Left forelimb (tissue), 1 donor: ENCODE measurements around the gene PDZRN4.

Experiments
- DNase-seq: peaks from one replicate; pipeline ENCODE4 v3.0.0-alpha.2; 2018; ENCODE audit warnings: low spot score

The PDZRN4 gene

GRCh38 chr12:41364211-41364610 lies 176.1 kb downstream of the PDZRN4 start:
- DNase-seq: no peak

- no peak for DNase-seq
Measured at GRCh38 chr12:41365653-41366171, 177.6 kb downstream of the PDZRN4 start.

- no peak for DNase-seq
Measured at GRCh38 chr12:41367726-41368405, 179.7 kb downstream of the PDZRN4 start.

- DNase-seq: no peak
Measured at GRCh38 chr12:41380878-41381277, 192.8 kb downstream of the PDZRN4 start.

- DNase-seq: no peak
Measured at GRCh38 chr12:41402801-41403200, 214.7 kb downstream of the PDZRN4 start.

GRCh38 chr12:41407232-41407799 lies 219.2 kb downstream of the PDZRN4 start:
- DNase-seq: no peak

GRCh38 chr12:41409628-41410027 lies 221.5 kb downstream of the PDZRN4 start:
- no peak for DNase-seq

GRCh38 chr12:41418586-41418985 lies 230.5 kb downstream of the PDZRN4 start:
- no peak for DNase-seq

GRCh38 chr12:41419131-41419893 lies 231.2 kb downstream of the PDZRN4 start:
- DNase-seq: no peak

GRCh38 chr12:41424651-41425050 lies 236.5 kb downstream of the PDZRN4 start:
- DNase-seq: no peak

- no peak for DNase-seq
Measured at GRCh38 chr12:41433460-41433859, 245.3 kb downstream of the PDZRN4 start.

GRCh38 chr12:41436076-41436475 lies 248.0 kb downstream of the PDZRN4 start:
- DNase-seq: no peak

GRCh38 chr12:41437563-41437962 lies 249.4 kb downstream of the PDZRN4 start:
- DNase-seq: no peak

GRCh38 chr12:41438854-41439541 lies 250.9 kb downstream of the PDZRN4 start:
- no peak for DNase-seq

GRCh38 chr12:41439801-41440200 lies 251.7 kb downstream of the PDZRN4 start:
- DNase-seq: no peak

- no peak for DNase-seq
Measured at GRCh38 chr12:41441180-41441579, 253.1 kb downstream of the PDZRN4 start.

- no peak for DNase-seq
Measured at GRCh38 chr12:41442896-41443295, 254.8 kb downstream of the PDZRN4 start.

- no peak for DNase-seq
Measured at GRCh38 chr12:41443690-41444089, 255.6 kb downstream of the PDZRN4 start.

GRCh38 chr12:41452838-41453407 lies 264.8 kb downstream of the PDZRN4 start:
- no peak for DNase-seq

GRCh38 chr12:41453409-41453808 lies 265.3 kb downstream of the PDZRN4 start:
- DNase-seq: no peak

- DNase-seq: no peak
Measured at GRCh38 chr12:41459111-41459905, 271.2 kb downstream of the PDZRN4 start.
